Bone marrow (tissue), 2 donors: ENCODE measurements around the gene C6orf136.
A peak's percentile ranks its signal among the peaks of the same experiment; 100 is the strongest.

ENCODE experiments used
- DNase-seq, 2 donors: peaks; one replicate each; lab custom pipeline; 2025; lab: John Stamatoyannopoulos, UW

Gene C6orf136

DNA sequence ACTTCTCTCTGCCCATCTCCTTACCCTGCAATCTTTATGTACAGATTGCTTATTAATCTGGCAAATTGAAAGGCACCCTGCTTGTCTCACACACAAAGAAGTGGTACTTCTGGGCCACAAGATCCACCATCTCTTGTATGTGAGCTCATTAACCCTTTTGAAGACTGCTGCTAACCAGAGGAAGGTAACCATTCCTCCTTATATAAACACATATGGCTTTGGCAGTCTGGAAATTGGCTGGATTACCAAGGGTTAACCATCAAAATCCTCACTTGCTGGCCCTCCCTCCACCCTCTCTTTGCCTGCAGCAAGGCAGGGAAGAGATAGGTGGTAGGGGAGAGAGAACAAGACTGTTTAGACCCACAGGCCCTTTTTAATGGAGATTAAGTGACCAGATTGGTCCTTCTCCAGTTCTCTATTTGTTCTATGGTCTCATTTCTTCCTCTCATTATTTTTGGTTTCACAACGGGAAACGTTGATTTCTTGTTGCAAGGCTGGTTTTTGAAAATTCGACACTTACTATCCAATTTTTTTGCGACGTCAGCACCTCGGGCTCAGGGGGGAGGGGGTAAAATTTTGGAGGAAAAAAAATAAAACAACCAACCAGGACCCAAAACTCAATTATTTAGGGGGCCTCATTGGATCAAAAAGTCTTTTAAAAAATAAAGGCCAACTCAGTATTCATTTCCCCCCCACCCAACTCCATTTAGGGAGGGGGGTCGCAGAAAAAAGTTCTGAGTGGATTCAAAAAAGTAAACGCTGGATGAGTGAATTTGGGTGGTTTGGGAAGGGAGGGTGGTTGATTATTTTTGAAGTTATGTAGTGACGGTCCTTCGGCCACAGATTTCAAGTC is 30.7 kb upstream of the C6orf136 start:
- DNase-seq: peak in 1 of 2 donors; percentile 26

DNA sequence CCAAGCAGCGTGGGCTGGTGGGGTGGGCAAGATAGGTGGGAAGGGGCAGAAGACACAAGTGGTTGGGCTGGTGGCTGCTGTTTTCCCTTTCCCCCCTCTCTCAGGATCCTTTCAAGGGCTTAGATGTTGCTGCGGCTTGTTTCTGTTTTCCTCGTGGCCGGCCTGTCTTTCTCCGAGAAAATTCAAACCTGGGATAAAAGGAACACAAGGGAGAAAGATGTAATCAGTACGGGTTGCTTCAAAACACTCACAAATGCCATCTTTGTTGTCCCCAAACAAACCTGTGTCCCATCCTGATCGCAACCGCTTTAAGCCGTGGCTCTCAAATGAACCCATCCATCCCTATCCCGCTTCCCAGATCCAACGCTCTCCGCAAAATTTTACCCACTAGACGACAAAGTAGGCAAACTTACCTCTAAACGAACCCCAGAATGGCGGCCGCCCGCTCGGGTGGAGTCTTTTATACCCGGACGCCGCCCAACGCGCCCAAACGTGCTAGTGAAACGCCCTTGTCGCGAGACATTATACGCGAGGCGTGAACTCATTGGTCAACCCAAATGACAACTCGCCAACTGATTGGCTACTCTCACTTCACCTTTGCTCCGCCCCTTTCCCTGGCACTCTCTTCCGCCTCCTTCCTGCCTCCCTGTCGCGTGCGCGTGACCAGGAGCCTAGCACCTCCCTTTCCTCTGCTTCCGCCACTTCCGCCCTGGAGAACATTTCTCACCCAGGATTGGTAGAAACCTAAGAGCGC is 29.9 kb upstream of the C6orf136 start, which contains the start of gene PPP1R10:
PPP1R10 (minus strand) TSS at position 433 of the 754 bp plus-strand sequence. CDS start 7,299 bp downstream, outside the sequence.
- DNase-seq: peak; percentile 98 to 100

DNA sequence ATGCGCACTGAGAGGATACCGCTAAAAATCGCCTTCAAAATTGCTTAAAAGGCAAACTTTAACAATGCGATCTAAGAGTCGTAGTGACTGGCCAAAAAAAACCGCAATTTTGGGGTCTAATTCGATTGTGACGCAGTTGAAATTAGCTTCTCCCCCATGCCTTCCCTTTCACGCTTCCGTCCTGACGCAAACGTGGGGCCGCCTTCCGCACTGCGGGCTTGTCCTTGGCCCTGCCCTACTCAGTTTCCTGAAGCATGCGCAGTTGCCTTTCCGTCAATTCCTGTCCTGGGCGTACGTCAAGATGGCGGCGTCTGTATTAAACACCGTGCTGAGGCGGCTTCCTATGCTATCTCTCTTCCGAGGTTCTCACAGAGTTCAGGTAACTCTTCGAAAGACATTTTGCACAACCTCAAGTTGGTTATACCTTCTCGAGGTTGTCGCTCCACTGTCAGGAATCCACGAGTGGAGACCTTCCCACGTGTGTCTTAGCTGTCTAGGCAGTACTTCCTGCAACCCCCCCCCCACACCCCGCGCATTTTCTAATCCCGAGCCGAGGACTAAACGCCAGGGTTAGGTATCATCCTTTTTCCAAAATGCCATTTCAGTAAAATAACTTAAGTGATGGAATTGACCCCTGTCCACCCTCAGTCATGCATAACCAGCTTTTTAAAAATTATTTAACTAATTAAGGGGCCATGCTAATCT is 29.2 kb upstream of the C6orf136 start, which contains the start of gene MRPS18B:
MRPS18B (plus strand) TSS at position 276 of the 705 bp plus-strand sequence; CDS start at position 302, 26 bp downstream.
- DNase-seq: peak; percentile 98 to 100

DNA sequence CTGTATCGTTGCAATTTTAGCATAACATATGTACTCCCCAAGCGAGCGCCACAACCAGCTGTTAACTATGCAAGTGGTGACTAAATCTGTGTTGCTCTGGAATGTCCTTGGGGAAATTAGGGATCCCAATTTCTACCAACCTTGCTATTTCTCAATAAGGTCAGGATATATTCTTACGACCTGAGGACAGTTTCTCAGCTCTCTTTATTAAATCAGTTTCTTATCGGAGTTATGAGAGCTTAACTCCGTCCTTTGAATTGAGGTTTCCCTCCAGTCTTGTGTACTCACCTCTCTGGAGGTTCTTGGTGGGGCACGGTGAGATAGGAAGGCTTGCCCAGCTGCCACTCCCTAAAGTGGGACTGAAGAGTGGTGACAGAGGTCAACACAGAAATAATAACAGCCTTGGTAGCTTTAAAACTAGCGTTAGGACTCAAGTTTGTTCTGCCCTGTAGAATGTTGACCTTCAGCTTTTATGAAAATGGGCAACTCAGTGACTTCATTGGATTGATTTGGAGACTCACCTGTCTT is 28.6 kb upstream of the C6orf136 start:
- DNase-seq: no peak

DNA sequence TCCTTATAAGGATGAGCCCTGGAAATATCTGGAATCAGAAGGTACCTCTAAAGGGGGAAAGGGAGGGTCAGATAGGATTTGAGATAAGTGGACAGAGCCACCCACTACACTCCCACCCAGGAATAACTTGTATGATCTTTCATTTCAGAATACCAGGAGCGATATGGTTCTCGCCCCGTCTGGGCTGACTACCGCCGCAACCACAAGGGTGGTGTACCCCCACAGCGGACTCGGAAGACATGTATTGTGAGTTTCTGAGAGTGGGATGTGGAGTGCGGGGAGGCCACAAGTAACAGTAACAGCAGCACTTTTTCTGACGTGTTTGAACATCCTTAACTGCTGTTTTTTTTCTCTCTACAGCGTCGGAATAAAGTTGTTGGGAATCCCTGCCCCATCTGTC is 27.4 kb upstream of the C6orf136 start:
- DNase-seq: no peak

DNA sequence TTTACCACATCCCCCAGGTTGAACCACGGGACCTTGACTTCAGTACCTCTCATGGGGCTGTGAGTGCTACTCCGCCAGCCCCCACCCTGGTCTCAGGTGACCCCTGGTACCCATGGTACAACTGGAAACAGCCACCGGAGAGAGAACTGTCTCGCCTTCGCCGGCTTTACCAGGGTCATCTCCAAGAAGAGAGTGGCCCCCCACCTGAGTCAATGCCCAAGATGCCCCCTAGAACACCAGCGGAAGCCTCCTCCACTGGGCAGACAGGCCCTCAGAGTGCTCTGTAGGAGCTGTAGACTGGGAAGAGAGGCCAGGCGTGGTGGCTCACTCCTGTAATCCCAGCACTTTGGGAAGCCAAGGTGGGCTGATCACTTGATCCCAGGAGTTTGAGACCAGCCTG is 21.4 kb upstream of the C6orf136 start:
- no peak for DNase-seq

DNA sequence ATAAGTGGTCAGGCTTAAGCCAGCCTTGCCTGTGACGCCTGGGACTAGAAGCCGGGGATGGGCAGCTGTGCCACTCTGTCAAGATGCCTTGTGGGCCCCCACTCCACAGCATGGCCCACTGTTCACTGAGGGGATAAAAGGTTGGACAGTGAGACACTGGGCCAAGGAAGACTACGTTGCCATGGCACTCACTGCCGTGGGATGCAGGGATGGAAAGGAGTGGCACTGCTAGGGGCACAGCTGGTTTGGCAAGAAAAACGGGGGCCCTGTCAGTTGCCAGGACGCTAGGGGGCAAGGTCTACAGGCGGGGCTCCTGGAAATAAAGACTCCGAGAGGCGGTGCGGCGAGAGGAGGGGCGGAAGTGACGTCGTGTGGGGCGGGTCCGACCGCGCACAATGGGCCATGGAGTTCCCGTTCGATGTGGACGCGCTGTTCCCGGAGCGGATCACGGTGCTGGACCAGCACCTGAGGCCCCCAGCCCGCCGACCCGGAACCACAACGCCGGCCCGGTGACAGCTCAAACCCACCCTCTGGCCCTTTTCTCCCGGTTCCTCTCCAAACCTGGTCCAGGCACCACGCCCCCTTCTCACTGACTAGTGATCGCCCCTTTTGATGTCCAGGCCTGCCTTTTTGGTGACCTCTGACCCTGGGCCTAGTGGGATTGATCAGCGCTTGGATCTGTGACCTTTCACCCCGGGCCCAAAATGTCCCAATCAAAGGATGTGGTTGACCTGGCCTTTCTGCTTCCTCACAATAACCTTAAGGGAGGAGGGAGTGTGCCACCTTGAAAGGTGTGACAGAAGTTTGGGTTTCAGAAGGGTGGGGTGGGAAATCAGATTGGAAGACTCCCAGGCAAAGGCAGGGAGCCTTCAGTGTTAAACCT is 20.2 kb upstream of the C6orf136 start, which contains the start of gene ATAT1:
ATAT1 (plus strand) TSS at position 391 of the 883 bp plus-strand sequence.
- peak; percentile 71 to 89 for DNase-seq

DNA sequence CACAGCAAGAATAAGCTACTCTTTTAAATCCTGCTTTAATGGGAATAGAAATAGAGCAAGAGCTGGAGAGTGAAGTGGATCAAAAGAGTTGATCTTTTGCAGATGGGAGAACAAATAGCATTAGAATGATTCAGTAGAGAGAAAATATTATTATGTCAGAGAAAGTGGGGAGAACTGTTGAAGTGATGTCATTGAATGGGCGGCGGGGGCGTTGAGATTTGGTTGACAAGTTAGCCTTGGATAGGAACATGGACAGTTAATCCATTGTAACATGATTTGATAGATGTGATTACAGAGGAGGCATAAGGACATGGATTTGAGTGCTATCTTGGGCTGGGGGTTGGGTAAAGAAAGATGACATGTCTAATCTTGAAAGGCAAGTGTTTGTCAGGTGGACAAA is 11.1 kb upstream of the C6orf136 start:
- DNase-seq: no peak

DNA sequence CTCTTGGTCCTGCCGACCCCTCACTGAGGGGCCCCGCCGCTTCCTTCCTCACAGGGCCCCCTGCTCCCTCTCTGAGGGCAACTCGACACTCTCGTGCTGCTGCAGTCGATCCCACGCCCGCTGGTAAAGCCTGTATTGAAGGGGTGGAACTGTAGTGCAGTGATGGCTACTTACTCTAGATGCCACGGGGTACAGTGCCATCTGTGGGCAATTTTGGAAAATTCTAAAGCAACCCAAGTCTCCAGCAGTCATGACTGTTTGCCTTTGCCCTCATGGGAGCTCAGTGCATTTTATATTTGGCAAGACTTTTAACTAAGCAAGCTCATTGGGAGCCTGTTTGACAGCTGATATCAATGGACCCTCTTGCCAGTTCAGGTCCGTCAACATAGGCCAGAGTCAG is 6.5 kb upstream of the C6orf136 start:
- DNase-seq: no peak

DNA sequence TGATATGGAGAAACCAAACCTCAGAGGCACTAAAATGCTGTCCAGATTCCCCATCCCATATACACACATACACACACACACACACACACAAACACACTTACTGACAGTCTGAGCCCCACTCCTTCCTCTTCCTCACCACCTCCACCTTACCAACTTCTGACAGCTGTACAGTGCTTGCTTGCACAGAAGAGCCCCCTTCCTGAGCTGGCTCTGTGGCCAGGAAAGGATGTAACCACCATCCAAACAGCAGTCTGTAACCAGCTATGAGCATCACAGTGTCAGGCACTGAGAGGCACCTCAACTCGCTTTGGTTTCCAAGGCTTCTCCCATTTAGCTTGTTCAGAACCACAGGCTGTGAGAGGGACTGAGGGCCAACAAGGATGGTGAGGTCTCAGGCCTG is 5.9 kb upstream of the C6orf136 start:
- DNase-seq: no peak

DNA sequence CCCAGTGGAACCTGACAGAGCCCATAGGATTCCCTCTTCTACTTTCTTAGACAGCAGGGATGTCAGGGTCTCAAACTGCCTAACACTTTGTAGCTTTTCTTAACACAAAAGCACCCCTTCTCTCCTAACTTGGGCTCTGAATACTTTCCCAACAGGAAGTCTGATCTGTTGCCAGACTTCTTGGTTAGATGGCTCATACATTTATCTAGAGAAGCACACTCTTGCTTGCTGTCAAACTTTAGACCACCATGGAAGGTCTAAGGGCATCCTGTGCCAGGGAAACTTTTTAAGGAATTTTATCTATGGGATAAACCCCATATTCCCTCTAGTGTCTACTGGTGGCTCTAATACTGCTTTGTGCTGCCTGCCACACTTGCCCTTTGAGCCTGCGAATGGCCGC is 3.3 kb upstream of the C6orf136 start:
- no peak for DNase-seq

DNA sequence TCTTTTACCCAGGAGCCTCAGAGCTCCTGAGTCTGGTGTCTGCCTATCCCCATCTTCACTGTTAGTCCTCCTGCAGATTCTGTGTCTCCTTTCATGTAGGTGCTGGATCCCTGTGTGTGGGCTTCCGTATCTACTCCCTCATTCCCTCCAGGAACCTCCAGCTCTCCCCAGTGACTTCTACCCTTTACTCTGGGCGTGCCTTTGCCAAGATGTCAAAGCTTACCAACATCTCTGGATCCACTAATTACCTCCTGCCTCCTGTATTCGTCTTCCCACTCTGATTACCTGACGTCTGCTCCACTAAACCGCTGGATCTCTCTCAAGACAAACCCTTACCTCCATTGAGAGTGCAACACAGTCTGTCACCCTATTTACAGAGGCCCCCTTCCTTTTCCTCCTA is 2.2 kb upstream of the C6orf136 start:
- no peak for DNase-seq

DNA sequence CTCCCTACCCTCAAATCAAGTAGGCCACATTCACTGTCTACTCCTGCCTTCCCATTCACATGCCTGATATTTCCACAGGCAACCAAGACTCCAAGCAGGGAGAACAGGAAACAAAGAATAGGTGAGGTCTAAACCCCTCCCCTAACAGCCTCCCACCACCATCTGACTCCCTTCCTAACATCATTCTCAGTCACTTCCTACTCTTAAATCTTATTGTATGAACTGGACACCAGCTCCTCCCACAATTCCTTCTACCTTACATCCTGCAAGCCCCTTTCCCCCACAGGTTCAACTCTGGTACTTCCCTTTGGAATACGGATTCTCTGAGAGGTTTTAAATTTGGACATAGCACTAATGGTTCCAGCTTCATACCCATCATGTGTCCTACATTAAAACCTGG is 944 bp upstream of the C6orf136 start:
- no peak for DNase-seq

DNA sequence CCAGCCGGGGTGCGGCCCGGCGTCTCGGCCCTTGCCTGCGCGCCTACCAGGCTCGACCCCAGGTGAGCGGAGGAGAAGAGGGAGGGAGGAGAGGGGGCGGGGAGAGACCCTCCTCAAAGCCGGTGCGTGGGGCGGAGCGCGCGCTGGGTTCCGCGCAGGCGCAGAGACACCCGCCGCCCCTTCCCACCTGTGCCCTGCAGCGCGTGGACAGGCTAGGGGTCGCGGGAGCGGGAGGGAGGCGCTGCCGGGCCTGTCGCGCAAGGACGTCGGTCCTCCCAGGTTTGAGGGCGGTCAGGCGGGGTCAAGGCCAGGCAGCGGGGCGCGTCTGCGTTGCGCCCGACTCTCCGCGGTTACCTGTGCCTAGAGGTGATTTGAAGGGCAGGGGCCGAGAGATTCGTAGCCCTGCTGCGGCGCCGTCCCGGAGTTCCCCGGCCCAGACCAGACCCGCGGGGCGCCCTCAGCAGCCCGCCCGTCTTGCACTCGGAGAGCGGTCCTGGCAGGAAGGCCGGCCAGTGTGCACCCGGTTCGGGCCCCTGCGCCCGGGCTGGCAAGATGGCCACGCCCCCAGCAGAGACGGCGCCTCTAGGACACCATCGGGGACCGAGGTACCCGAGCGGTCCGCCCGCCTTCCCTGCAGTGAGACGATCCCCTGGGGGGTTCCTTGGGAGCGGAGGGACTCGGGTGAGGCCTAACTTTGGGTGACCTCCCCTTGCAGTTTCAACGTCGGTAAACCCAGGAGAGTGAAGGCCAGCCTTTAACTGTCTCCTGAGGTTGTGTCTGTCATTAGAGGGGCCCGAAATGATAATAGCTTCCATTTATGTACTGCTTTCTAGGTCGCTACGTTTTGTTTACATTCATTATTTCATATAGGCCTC is 546 bp downstream of the C6orf136 start:
- peak; percentile 6 to 52 for DNase-seq

DNA sequence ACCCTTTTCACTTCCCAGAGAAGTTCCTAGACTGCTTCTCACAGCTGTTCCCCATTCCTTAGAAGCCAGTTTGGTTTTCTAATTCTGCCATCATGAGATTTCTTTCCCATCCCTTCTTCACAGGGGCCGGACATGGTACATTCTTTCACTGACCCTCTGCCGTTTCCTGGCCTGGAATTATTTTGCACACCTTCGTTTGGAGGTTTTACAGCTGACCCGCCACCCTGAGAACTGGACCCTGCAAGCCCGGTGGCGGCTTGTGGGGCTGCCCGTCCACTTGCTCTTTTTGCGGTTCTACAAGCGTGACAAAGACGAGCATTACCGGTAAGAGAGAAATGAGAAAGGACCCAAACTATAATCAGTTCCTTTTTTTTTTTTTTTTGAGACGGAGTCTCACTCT is 4.2 kb downstream of the C6orf136 start:
- no peak for DNase-seq

DNA sequence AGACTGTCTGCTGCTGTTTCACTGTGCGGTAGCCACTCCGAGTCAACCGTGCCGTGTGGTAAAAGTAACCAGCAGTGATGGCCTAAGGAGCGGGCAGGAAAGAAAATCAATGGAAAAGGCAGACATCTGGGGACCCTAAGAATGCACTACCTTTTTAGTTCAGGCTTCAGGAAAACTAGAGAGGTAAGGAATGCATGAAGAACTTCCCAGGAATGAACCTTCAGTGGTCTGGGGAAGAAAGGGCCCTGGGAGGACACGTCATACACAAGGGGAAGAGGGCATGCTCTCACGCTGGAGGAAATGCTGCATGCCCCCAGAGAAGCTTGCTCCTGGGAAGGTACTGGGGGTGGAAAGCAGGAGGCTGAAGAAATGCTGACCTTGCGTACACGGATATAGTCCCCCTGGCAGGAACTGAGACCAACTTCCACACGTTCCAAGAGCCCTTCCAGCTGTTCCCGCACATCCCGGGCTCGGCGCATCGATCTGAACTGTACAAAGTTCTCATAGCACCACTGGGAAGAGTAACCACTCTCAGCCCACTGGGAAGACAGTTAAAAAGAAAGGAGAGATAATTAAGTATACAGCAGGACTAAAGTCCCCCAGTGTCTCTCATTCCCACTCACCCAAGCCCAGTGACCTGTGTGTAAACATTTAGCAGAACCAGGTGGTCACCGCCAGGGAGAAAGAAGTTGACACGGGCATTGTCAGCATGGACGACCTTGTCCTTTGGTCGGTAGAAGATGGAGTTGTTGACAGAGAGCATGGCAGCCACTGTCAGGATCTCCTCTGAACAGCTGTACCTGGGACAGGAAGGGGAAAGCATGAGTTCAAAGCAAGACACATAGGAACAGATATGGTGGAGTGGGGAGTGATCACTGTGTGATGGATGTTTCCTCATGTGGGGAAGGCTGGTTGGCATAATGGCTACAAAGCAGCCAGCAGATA is 8.1 kb downstream of the C6orf136 start:
- no peak for DNase-seq

DNA sequence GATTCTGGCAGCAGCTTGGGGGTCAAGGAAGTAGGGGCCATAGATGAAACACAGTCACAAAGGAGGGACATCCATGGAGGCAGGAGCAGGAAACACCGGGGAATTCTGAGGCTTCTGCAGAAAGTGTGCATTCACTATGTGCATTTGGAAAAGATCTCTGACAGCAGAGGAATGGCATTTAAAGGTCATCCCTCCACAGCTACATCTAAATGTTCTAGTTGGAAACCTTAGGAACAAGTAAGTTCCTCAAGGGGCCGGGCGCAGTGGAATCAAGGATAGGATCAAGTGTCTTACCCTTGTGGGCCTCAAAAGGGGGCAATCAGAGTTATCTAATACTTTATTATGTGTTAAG is 8.8 kb downstream of the C6orf136 start:
- DNase-seq: no peak

DNA sequence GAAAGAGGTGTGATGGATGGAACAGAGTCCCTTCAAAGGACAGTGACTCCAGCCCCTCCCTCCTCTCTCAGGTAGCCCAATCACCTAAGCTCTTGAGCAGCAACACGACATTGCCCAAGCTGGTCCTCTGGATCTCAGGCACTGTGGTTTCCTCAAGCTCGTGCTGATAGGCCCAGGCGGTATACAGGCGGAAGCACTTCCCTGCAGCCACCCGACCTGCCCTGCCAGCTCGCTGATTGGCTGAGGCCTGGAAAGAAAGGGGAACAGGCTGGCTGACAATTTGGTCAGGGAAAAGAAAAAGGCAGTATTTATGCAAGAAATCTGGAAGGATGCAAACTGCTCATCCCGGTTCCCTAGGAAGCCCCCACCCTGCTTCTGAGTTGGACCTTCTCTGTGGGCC is 9.6 kb downstream of the C6orf136 start:
- DNase-seq: no peak

DNA sequence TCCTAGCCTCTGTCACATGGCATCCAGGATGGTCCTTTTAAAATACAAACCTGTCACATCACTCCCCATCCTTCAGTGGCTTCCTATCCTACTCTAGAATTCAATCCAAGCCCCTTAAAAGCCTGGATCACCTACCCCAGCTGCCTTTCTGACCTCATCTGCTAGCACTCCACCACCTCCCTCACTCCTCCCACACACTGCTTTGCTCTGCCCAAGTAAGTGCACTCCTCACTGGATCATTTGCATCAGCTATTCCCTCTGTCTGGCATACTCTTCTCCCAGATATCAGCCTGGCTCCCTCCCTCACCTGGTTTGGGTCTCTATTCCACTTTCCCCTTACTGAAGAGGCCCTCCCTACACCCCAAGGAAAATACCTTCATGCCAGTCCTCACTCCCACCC is 10.5 kb downstream of the C6orf136 start:
- DNase-seq: no peak
